Heart right ventricle (tissue), 16 donors: Measurements from ENCODE around the gene RDX. TPM values are rescaled to one million over a fixed set of nuclear protein-coding genes. Genes with fewer than 3 reads are reported as not detected.

Experiments
- ATAC-seq, 8 donors: fragments of 200-7000 bp; cut with Tn5 transposase; one replicate each; pipeline ENCODE4 v1.9.1; 2020; ENCODE audit warnings: mild to moderate bottlenecking in 8 of 8, moderate library complexity in 8 of 8, moderate number of reproducible peaks in 1 of 8
- DNase-seq, 2 donors: peaks; one replicate each; pipeline ENCODE4 v3.0.0-alpha.2; 2020
- H3K27ac ChIP-seq, 10 donors: fragments of 200-600 bp; sonication (generic) in 2 of 10; one replicate each; pipeline versions ENCODE4 v1.5.0 to v1.8.0; 2020 to 2022; ENCODE audit warnings: mild to moderate bottlenecking in 3 of 10
- H3K27me3 ChIP-seq, 7 donors: fragments of 200-600 bp; one replicate each; pipeline ENCODE4 v1.8.0; 2021 to 2022; ENCODE audit warnings: mild to moderate bottlenecking in 2 of 7
- H3K36me3 ChIP-seq, 9 donors: fragments of 200-600 bp; sonication (generic) in 1 of 9; one replicate each; pipeline versions ENCODE4 v1.5.0 to v1.8.0; 2020 to 2022; ENCODE audit warnings: mild to moderate bottlenecking in 2 of 9
- H3K4me1 ChIP-seq, 9 donors: fragments of 200-600 bp; sonication (generic) in 1 of 9; one replicate each; pipeline versions ENCODE4 v1.5.0 to v1.8.0; 2020 to 2022; ENCODE audit warnings: mild to moderate bottlenecking in 4 of 9
- H3K4me3 ChIP-seq, 10 donors: fragments of 200-600 bp; sonication (generic) in 2 of 10; one replicate each; pipeline versions ENCODE4 v1.5.0 to v1.8.0; 2020 to 2022; ENCODE audit warnings: mild to moderate bottlenecking in 7 of 10, moderate library complexity in 2 of 10
- H3K9me3 ChIP-seq, 11 donors: fragments of 200-600 bp in 10 of 11; sonication (generic) in 2 of 11; one replicate each; pipeline versions ENCODE4 v1.5.0 to v1.8.0; 2013 to 2022; ENCODE audit warnings: mild to moderate bottlenecking in 2 of 11, control low read depth in 1 of 11, moderate library complexity in 1 of 11
- WGBS, 2 donors: extraction: QIAGEN DNeasy Blood & Tissue Kit; methylation state at CpG; one replicate each; pipeline ENCODE4 v1.1.7; 2013; ENCODE audit warnings: inconsistent platforms in 1 of 2; 5-methylcytosine and 5-hydroxymethylcytosine counted together
- intact Hi-C, 10 donors: fragments of 100-400 bp; cut with DNase I; formaldehyde crosslinking; loops; one replicate each; pipeline versions ENCODE4 v1.11.1 to v1.14.2; 2022
- polyA plus RNA-seq, 2 donors: library from polyadenylated mRNA; stranded (reverse); fragments of 200-250 nt; gene quantifications; one replicate each; pipeline ENCODE4 v1.2.3, GENCODE V29; 2013
- total RNA-seq, 10 donors: library from RNA; stranded (reverse); fragmentation: NEBNext Ultra II Directional in 3 of 10; extraction: Animal tissue kit (Norgen Biotek cat#: 25700) in 3 of 10; gene quantifications; one replicate each; pipeline versions ENCODE4 v1.2.1 to v1.2.4, GENCODE V29; 2021 to 2023
- TF ChIP-seq, protein P1 (sequence below), 9 donors: fragments of 200-600 bp; sonication (generic) in 2 of 9; IDR thresholded peaks; one replicate each; pipeline versions ENCODE4 v1.5.0 to v1.8.0; 2021 to 2022; ENCODE audit warnings: antibody characterized with exemption in 9 of 9, mild to moderate bottlenecking in 5 of 9, moderate library complexity in 1 of 9
- donor health status: Arrhythmogenic right ventricular cardiomyopathy.
- donor health status: ischemic (EF 13 %, LVEDD 7.1; RV severe dilation, severe dysfunction).
- donor health status: healthy with polysubstance abuse.
- donor health status: DM: no; HTN: yes; CAD: no.
- donor health status: DM: no; HTN: no; CAD: no.
- donor health status: ischemic (EF 25% LVEDD 6.9; RV normal size, moderate dysfunction).
- donor health status: ischemic (EF 25% LVEDD 5.7; RV mildly dilated, moderate dysfunction).
- donor health status: healthy.
- donor health status: DM: yes; HTN: yes; CAD: no.
- donor health status: Ischemic cardiomyopathy.
- donor health status: ischemic (EF 35%, LVEDD 5.7; RV mildly dilated, moderate dysfunction).
- donor health status: nonischemic (EF 11% LVEDD 7.7; RV severe dilation, severe dysfunction).
- donor health status: DM: yes; HTN: yes; CAD: no.
- donor health status: PGD.
- donor health status: ischemic (EF 29% LVEDD 5.4; RV normal size, mild dysfunction).
- donor health status: nonischemic (EF 23%, LVEDD 6.1; RV moderate dilation, normal function).

Gene RDX
- total and polyA plus RNA-seq, 12 donors: 28.2 to 140 (median 125) TPM

DNA sequence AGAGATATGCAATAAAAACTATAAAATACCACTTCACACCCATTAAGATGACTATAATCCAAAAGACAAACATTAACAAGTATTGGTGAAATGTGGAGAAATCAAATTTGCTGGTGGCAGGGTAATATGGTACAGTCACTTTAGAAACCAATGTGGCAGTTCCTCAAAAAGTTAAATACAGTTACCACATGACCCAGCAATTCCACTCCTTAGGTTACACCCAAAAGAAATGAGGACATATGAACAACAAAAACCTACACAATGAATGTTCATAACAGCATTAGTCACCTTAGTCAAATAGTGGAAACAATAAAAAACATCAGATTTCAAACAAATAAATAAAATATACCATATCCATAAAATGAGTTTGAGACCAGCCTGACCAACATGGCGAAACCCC, 52.6 kb downstream of the RDX start:
- DNase-seq: no peak
- H3K9me3 ChIP-seq: no peaks in the 10 kb centered on the region
- H3K27me3 ChIP-seq: no peaks in the 10 kb centered on the region
- no peak for ATAC-seq
- H3K4me3 ChIP-seq: no peak overlapping the region
- TF ChIP-seq, protein P1, sequence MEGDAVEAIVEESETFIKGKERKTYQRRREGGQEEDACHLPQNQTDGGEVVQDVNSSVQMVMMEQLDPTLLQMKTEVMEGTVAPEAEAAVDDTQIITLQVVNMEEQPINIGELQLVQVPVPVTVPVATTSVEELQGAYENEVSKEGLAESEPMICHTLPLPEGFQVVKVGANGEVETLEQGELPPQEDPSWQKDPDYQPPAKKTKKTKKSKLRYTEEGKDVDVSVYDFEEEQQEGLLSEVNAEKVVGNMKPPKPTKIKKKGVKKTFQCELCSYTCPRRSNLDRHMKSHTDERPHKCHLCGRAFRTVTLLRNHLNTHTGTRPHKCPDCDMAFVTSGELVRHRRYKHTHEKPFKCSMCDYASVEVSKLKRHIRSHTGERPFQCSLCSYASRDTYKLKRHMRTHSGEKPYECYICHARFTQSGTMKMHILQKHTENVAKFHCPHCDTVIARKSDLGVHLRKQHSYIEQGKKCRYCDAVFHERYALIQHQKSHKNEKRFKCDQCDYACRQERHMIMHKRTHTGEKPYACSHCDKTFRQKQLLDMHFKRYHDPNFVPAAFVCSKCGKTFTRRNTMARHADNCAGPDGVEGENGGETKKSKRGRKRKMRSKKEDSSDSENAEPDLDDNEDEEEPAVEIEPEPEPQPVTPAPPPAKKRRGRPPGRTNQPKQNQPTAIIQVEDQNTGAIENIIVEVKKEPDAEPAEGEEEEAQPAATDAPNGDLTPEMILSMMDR (IDR thresholded peaks at IDR 0.05): no peak
- WGBS, 2 donors: 97 to 100% methylated on average over 1 of the region's 1 CpG
- H3K4me1 ChIP-seq: no peaks in the 10 kb centered on the region
- intact Hi-C loops: no loop called here
- H3K27ac ChIP-seq: no peak overlapping the region
- peaks cover 0 to 94% (median 24%) of the 10 kb centered on the region in 9 donors for H3K36me3 ChIP-seq

DNA sequence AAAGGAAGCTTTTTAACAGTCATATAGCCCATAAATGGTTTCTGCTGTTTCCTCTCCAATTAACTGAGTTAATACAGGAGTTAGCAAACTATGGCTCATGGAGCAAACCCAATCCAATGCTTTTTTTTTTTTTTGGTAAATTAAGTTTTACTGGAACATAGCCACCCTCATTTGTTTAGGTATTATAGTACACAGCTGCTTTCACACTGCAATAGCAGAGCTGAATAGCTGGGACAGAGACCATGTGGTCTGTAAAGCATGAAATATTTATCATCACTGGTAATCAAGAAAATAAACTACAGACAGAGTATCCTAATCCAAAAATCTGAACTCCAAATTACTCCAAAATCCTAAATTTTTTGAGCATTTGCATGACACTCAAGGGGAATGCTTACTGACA, 53.7 kb downstream of the RDX start:
- H3K36me3 ChIP-seq: peaks cover 0 to 94% (median 22%) of the 10 kb centered on the region in 9 donors
- ATAC-seq: no peak

DNA sequence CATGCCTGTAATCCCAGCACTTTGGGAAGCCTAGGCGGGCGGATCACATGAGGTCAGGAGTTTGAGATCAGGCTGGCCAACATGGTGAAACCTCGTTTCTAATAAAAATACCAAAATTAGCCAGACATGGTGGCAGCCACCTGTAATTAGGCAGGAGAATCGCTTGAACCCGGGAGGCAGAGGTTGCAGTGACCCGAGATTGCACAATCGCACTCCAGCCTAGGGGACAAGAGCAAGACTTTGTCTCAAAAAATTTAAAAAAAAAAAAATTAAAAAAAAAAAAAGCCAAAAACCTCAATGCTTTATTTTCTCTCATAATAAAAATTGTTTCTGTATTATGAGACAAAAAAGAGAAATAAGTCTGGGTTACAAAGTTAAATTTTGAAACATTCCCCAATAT, 54.2 kb downstream of the RDX start:
- H3K9me3 ChIP-seq: no peaks in the 10 kb centered on the region
- H3K27ac ChIP-seq: no peak overlapping the region
- no peak overlapping the region for H3K4me3 ChIP-seq
- ATAC-seq (no peak), DNase-seq (no peak)
- no peaks in the 10 kb centered on the region for H3K27me3 ChIP-seq
- TF ChIP-seq, protein P1 (IDR thresholded peaks at IDR 0.05): no peak
- H3K4me1 ChIP-seq: no peaks in the 10 kb centered on the region
- 94 to 95% methylated on average over 7 of the region's 7 CpGs for WGBS, 2 donors
- intact Hi-C loops: no loop called here
- peaks cover 0 to 94% (median 18%) of the 10 kb centered on the region in 9 donors for H3K36me3 ChIP-seq

More for the DNA sequence above, 53.7 kb downstream of the RDX start:
- H3K27me3 ChIP-seq: no peaks in the 10 kb centered on the region
- TF ChIP-seq, protein P1 (IDR thresholded peaks at IDR 0.05): no peak
- DNase-seq: no peak
- no peaks in the 10 kb centered on the region for H3K9me3 ChIP-seq
- H3K27ac ChIP-seq: no peak overlapping the region
- no peaks in the 10 kb centered on the region for H3K4me1 ChIP-seq
- no peak overlapping the region for H3K4me3 ChIP-seq
- intact Hi-C loops: no loop called here

DNA sequence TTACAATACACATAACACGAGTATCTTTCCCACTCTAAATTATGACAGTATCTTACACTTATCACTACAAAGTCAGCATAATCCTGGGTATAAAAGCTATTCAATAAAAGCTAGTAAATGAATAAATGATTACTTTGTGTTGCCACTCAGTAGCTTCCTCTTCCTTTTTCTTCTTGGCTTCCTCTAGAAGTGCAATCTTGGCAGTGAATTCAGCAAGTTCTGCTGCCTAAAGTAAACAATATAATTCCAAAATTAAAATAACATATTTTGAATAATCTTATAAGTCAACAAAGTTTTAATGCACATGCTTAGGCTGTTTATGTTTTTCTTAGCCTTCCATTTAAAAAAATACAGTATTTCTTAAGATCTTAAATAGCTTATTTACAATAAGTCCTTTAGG, 60.4 kb downstream of the RDX start:
- Histone ChIP-seq H3K27ac (no peak overlapping the region), H3K9me3 (no peaks in the 10 kb centered on the region), H3K36me3 (peaks cover 0 to 95% (median 46%) of the 10 kb centered on the region in 9 donors), H3K4me3 (no peak overlapping the region), H3K27me3 (no peaks in the 10 kb centered on the region), H3K4me1 (peaks cover 0 to 8% (median 0%) of the 10 kb centered on the region in 9 donors)
- intact Hi-C loops: loop anchor here in 1 of 10 donors (10.0 kb wide), 1 partner anchor 49 kb away; no protein-coding TSS in a partner anchor
- WGBS, 2 donors: 74 to 80% methylated on average over 1 of the region's 1 CpG
- ATAC-seq: no peak
- TF ChIP-seq, protein P1 (IDR thresholded peaks at IDR 0.05): no peak
- no peak for DNase-seq
